HG03159 (cell line): ENCODE data around the gene RUFY2.
"Not testable (repeated sequence)": the region's sequence is repeated elsewhere in the genome, so short reads cannot be mapped to it uniquely, and the experiment has no call there.

Experiments
- ATAC-seq: cut with Tn5 transposase; IDR thresholded peaks from one replicate; pipeline ENCODE4 v1.9.1; 2021; ENCODE audit warnings: mild to moderate bottlenecking, moderate library complexity; ENCODE audit not compliant: unreplicated experiment

The RUFY2 gene, protein sequence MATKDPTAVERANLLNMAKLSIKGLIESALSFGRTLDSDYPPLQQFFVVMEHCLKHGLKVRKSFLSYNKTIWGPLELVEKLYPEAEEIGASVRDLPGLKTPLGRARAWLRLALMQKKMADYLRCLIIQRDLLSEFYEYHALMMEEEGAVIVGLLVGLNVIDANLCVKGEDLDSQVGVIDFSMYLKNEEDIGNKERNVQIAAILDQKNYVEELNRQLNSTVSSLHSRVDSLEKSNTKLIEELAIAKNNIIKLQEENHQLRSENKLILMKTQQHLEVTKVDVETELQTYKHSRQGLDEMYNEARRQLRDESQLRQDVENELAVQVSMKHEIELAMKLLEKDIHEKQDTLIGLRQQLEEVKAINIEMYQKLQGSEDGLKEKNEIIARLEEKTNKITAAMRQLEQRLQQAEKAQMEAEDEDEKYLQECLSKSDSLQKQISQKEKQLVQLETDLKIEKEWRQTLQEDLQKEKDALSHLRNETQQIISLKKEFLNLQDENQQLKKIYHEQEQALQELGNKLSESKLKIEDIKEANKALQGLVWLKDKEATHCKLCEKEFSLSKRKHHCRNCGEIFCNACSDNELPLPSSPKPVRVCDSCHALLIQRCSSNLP

DNA sequence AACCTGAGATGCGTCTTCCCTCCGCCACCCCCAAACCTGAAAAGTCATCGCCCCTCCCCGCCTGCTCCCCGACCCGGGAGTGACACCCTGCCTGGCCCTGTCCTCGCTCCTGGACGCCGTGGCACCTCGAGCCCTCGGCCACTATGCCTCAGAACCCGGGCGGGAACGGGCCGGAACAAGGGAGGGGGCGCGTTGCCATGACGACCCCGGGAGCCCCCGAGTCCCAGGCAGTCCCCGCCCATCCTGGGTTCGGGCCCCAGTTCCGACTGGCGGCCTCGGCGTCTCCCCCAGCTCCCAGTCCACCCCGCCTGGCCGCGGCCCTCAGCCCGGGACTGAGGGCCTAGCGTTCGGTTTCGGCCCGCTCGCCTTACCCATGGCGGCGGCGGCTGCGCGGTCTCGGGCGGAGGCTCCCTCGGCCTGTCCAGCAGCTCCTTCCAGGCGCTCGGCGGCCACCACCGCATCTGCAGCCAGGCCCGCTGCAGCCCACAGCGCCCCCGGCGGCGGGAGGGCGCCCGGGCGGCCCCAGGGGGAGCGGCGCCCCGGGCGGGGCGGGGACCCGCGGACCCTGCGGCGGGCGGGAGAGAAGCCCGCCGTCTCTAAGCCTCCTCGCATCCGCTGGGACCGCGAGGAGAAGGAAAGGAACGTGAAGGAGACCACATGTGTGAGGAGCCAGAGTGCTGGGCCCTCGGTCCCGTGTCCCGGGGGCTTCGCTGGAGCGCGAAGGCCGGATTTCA is at the start of gene RUFY2:
Gene RUFY2, minus strand, starts transcription at position 463 of the 734 bp plus-strand sequence. Its CDS starts 88 bp downstream, at position 375.
- peak; percentile 97 for ATAC-seq

DNA sequence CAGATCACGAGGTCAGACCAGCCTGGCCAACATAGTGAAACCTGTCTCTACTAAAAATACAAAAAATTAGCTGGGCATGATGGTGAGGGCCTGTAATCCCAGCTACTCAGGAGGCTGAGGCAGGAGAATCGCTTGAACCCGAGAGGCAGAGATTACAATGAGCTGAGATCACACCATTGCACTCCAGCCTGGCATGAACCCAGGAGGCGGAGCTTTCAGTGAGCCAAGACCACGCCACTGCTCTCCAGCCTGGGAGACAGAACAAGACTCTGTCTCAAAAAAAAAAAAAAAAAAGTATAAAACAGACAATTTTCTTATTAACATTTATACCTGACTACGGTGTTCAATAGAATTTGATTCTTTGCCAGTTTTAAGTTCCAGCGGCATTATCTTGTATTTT is 42.6 kb upstream of the RUFY2 start:
- ATAC-seq = not testable (repeated sequence)

DNA sequence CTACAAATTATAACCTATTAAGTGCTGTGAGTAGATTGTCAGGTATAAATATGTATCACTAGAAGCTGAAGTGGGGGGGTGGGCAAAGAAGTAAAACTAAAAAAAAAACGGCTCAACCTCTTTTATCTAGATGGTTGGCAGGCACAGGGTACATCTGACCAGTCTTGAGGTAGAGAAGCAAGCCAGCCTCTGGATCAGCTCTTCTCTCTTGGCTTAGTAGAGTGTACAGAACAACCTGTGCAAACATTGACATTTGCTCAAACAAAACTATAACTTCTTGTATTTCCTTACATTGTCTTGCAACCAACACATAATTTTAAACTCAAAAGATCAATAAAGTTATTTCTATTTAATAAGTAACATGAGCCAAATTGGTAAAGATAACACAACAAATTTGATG is 39.1 kb upstream of the RUFY2 start:
- ATAC-seq = no peak

DNA sequence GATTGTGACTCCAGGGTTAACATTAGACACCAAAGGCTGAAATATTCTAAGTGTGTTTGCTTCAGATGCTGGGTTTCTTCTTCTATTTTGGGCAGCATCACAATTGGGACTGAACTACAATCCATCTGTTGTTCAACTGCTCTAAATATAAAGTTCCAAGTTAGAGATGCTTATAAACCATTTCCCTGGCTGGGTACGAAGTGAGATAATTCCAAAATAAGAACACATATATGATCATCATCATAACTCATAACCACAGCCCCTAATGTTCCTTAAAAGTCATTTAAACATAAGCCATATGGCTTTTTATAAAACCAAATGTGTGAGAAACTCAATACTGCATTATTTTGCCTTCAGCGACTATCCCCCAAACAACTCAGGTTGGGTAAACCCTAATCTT is 35.9 kb upstream of the RUFY2 start:
- no peak for ATAC-seq

DNA sequence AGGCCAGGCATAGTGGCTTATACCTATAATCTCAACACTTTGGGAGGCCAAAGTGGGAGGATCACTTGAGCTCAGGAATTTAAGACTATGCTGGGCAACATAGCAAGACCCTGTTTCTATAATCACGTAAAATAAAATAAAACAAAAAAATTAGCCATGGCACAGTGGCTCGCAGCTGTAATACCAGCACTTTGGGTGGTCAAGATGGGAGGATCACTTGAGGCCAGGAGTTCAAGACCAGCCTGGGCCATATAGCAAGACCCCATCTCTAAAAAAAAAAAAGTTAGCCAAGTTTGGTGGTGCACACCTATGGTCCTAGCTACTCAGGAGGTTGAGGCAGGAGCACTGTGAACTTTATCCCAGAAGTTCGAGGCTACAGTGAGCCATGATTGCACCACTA is 33.8 kb upstream of the RUFY2 start:
- no peak for ATAC-seq

DNA sequence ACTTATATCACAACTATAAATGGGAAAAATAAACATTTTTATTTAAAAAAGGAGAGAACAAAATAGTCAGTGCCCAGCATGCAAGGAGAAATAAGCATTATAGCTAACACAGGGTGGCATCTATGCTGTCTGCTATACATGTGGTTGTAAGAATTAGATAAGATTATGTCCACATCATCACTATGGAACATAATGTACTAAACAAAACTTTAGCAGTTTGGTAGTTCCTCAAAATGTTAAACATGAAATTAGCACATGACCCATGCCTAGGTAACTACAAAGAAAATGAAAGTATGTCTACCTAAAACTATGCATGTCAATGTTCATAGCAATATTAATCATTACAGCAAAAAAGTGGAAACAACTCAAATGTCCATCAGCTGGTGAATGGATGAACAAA is 28.7 kb upstream of the RUFY2 start:
- no peak for ATAC-seq

DNA sequence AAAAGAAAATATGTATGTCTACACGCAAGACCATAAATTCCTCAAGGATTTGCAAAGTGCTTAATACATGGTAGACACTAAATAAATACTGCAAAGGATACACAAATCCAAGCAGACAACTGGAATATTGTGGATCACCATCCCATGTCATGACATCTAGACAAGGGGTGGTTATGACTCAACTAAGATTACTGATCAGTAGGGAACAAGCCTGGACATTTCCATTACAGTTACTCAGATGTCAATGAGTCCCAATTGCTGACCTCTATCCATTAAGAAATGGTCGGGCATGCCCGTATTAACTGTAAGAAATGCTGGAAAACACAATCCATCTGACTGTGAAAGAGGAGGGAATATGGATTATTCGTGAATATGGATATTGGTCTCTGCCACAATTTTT is 27.6 kb upstream of the RUFY2 start:
- no peak for ATAC-seq

DNA sequence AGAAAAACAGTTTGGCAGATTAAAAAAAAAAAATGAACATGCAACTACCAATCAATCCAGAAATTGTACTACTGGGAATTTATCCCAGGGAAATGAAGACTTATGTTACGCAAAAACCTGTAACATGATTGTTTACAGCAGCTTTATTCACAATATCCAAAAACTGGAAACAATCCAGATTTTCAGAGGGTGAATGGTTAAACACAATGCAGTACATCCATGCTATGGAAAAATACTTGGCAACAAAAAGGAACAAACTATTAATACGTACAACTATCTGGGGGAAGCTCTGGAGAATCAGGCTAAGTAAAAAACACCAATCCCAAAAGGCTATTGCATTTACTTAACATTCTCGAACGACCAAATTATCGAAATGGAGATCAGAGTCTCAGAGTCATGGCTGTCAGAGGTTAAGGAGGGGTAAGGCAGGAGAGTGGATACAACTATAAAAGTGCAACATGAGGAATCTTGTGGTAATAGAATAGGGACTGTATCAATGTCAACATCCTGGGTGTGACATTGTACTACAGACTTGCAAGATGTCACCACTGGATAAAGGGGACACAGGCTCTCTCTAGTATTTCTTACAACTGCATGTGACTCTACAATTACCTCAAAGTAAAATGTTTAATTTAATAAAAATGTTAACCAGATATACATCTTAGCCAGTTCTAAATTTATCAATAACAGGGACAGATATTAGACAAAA is 21.5 kb upstream of the RUFY2 start:
- no peak for ATAC-seq

DNA sequence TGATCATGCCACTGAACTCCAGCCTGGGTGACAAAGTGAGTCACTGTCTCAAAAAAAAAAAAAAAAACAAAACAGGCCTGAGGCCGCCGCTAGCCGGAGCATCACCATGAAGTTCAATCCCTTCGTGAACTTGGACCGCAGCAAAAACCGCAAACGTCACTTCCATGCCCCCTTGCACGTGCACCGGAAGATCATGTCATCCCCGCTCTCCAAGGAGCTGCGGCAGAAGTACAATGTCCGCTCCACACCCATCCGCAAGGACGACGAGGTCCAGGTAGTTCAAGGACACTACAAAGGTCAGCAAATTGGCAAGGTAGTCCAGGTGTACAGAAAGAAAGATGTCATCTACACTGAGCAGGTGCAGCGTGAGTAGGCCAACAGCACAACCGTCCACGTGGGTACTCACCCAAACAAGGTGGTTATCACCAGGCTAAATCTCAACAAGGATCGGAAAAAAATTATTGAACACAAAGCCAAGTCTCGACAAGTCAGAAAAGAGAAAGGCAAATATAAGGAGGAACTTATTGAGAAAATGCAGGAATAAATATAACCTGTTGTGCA is 17.5 kb upstream of the RUFY2 start:
- ATAC-seq = no peak

DNA sequence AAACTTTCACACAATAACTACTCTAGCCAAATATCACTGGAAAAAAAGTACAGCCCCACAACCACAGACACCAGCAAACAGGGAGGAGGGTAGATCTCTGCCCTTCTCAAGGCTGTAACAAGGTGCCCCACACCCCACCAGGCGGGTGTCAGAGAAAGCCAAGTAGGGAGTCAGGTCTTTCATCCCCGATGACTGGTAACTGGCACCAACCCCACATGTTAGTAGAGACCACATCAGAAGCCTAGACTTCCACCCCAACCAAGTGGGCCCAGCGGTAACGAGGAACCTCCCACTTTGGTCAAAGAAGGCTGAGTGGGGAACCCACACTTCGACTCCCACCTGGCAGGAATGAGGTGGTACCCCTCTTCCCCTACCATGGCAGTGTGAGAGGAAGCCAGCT is 16.4 kb upstream of the RUFY2 start:
- no peak for ATAC-seq

DNA sequence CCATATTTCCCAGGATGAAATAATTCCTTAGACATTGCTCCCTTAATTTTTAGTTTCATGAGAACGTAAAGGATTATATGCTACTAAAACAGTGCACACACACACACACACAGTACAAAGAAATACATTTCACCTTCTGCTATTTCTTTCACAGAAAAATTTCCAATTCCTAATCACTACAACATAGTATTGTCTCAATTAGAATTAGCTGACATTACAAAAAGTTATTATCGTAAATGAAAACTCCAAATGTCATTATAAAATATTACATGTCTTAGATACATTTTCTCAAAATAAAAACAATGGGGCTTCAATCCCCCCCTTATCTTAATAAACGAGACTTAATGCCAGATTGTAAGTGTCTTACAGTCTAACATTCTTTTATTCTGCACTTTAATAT is 12.3 kb upstream of the RUFY2 start:
- no peak for ATAC-seq

DNA sequence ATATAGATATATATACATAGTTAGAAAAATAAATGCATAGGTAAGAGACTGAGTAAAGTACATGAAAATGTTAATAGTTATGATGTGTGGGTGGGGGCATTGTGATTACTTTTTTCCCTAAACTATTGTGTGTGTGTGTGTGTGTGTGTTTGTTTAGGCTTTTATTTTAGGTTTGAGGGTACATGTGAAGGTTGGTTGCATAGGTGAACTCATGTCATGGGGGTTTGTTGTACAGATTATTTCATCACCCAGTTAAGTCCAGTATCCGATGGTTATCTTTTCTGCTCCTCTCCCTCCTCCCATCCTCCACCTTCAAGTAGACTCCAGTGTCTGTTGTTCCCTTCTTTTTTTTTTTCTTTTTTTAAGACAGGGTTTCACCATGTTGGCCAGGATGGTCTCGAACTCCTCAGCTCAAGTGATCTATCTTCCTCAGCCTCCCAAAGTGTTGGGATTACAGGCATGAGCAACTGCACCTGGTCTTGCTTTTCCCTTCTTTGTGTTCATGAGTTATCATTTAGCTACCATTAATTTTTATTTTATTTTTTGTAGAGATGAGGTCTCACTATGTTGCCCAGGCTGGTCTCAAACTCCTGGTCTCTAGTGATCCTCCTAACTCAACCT is 1.9 kb upstream of the RUFY2 start:
- ATAC-seq = no peak

DNA sequence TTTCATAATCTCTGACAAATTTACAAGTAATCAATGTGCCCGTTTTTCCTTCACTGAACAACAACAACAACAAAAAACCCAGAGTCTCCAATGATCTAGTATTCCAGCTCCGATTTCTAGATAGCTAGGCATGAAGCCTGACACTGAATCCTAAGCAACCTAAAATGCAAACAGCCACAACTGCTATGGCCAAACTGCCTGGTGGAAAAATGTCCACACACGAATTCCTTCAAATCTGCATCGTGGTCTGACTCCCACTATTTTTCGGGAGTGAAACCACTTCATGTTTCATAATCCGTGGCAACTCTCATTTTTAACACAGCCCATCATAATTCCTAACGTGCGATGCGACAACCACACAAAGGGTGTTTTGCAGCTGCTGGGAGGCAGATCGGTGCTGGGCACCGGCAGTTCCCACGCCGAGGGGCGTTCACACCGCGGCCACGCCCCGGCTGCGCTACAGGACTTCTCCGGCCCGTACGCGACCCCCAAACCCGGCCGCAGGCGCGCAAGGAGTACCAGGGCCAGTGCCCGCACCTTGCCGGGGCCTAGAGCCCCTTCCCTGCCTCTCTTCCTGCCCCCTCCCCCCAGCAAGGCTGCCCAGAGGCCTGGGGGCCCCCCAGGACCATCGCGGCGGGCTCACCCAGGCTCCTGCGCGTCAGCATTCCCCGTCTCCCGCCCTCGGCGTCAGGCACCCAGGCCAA is 814 bp downstream of the RUFY2 start:
- ATAC-seq = peak; percentile 32

DNA sequence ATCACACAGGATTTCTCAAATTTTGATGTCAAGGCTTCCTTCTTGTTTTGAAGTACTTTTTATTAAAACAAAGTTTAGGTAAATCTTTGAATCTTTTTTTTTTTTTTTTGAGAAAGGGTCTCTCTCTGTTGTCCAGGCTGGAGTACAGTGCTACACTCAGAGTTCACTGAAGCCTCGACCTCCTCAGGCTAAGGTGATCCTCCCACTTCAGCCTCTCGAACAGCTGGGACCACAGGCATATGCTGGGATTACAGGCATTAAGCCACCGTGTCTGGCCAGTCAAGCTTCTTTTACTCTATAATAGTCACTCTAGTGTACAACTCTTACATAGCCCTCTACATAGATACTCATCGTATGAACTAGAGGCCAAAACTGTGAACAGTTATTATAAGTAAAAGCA is 3.4 kb downstream of the RUFY2 start:
- no peak for ATAC-seq

DNA sequence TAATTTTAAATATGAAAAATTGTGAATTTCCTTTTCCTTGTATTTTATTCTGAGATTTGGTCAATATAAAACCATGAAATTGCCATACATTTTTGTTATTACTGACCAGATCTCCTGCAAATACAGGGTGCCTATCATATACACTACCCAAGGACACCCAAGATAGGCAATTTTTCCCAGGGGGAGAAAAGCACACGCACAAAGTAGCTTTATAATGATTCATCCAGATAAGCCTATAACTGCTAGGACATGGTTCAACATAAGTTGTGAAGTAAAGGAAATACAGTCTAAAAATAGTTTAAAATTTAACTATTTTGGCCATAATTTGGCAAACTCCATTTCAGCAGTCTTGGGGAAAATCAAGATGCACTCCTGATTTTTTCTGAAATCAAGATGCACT is 4.8 kb downstream of the RUFY2 start:
- ATAC-seq = no peak

DNA sequence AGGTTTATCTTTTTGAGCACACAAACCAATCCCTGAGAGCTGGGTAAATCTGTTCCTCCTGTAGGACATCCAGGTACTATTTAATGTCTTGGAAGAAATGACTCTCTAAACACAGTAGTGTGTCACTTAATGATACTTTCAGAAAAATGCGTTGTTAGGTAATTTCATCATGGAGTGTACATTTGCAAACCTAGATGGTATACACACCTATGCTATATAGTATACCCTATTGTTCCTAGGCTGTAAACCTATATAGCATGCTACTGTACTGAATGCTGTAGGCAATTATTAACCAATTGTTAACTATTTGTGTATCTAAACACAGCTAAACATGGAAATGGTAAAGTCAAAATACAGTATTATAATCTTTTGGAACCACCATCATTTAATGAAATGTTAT is 10.1 kb downstream of the RUFY2 start:
- ATAC-seq = no peak

DNA sequence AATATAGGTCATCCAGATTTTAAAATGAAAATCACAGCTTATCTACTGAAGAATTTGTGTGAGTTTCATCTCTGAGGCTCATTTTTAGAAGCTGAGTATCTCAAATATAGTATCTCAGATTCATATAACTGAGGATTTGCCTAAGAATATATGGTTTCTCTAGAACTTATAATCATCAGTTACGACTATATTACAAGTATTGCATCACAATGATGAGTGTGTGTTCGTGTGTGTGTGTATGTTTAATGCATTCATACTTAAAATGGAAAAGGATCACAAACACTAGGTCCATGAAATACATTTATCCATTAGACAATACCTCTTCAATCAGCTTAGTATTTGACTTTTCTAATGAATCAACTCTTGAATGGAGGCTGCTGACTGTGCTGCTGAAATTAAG is 21.3 kb downstream of the RUFY2 start:
- no peak for ATAC-seq

DNA sequence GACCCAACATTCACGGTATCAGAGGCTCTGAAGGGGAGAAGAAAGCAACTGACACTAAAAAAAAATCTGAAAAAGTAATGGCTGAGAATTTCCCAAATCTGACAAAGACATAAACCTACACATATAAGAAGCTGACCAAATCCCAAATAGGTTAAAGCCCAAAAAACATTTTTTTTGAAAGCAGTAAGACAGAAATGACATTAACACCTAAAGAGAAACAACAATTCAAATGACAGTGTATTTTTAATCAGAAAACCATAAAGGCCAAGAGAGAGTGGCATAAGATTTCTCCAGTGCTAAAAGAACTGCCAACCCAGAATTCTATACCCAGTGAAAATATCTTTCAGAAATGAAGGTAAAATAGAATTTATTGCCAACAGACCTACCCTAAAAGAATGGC is 35.5 kb downstream of the RUFY2 start:
- no peak for ATAC-seq

DNA sequence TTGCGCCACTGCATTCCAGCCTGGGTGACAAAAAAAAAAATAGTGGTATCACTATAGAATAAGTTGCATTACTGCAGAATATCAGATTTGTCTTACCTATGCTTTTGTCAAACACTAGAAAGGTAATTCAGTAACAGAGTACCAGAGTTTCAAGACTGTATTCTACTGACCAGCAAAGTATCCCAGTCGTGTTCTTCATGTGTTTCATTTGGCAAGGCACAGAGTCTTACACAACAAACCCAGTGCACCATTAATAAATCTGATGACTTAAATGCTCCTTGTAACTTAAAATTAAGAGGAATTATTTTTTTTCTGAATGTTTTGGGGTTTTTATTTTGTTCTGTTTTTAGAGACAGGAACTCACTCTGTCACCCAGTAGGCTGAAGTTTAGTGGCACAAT is 40.0 kb downstream of the RUFY2 start:
- ATAC-seq = no peak

DNA sequence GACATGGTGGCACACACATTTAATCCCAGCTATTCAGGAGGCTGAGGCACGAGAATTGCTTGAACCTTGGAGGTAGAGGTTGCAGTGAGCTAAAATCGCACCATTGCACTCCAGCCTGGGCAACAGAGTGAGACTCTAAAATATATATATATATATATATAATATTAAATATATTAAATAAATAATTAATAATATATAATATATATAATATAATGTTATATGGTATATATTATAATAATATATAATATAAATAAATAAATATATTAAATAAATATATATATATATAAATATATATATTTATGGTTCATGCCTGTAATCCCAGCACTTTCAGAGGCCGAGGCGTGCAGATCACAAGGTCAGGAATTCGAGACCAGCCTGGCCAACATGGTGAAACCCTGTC is 40.5 kb downstream of the RUFY2 start:
- no peak for ATAC-seq
